Gastrocnemius medialis (tissue), 4 donors: Measurements from ENCODE around the gene WDSUB1.

Experiments used
- POLR2A ChIP-seq, 2 donors: fragments of 450-650 bp; IDR thresholded peaks; one replicate each; pipeline ENCODE4 v1.6.1; 2017; ENCODE audit warnings: antibody characterized with exemption in 2 of 2, mild to moderate bottlenecking in 2 of 2, moderate library complexity in 2 of 2
- TF ChIP-seq, protein P1 (sequence below), 5 experiments: fragments of 450-650 bp in 3 of 5; fragments of 200-600 bp in 2 of 5; sonication (generic) in 2 of 5; IDR thresholded peaks in 4 of 5; conservative IDR thresholded peaks in 1 of 5; 1 replicate in 4 of 5; 2 replicates in 1 of 5; pipeline ENCODE4 v1.5.1; 2016 to 2019; ENCODE audit warnings: antibody characterized with exemption in 5 of 5, mild to moderate bottlenecking in 3 of 5, moderate library complexity in 3 of 5

DNA sequence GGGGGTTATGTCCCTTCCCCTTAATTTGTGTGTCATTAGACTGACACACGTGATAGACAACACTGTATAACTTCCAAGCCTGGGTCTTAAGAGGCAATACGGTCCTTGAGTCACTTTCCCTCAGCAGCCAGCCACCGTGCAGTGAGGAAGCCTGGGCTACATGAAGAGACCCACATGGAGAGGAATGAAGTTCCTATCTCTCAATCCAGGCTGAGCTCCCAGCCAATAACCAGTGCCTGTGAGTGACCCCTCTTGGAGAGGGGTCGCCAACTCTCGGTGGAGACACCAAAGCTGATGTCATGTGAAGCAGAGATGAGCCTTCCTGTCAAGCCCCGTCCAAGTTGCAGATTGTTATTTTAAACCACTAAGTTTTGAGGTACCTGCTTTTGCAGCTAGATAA, 5.7 kb upstream of the WDSUB1 start:
- TF ChIP-seq, protein P1, sequence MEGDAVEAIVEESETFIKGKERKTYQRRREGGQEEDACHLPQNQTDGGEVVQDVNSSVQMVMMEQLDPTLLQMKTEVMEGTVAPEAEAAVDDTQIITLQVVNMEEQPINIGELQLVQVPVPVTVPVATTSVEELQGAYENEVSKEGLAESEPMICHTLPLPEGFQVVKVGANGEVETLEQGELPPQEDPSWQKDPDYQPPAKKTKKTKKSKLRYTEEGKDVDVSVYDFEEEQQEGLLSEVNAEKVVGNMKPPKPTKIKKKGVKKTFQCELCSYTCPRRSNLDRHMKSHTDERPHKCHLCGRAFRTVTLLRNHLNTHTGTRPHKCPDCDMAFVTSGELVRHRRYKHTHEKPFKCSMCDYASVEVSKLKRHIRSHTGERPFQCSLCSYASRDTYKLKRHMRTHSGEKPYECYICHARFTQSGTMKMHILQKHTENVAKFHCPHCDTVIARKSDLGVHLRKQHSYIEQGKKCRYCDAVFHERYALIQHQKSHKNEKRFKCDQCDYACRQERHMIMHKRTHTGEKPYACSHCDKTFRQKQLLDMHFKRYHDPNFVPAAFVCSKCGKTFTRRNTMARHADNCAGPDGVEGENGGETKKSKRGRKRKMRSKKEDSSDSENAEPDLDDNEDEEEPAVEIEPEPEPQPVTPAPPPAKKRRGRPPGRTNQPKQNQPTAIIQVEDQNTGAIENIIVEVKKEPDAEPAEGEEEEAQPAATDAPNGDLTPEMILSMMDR (IDR thresholded peaks at IDR 0.05 in 4 of 5, conservative IDR thresholded peaks at IDR 0.05 in 1 of 5), result no peak
- TF ChIP-seq POLR2A (IDR thresholded peaks at IDR 0.05), result no peak
